NCI-H345 treated with DMSO at 0.1 percent for 48 hours (cell line): ENCODE data around the gene CSMD2.

Experiments used
- DNase-seq: peaks from one replicate; lab custom pipeline; 2025; ENCODE audit not compliant: unreplicated experiment; lab: John Stamatoyannopoulos, UW

CSMD2 gene

DNA sequence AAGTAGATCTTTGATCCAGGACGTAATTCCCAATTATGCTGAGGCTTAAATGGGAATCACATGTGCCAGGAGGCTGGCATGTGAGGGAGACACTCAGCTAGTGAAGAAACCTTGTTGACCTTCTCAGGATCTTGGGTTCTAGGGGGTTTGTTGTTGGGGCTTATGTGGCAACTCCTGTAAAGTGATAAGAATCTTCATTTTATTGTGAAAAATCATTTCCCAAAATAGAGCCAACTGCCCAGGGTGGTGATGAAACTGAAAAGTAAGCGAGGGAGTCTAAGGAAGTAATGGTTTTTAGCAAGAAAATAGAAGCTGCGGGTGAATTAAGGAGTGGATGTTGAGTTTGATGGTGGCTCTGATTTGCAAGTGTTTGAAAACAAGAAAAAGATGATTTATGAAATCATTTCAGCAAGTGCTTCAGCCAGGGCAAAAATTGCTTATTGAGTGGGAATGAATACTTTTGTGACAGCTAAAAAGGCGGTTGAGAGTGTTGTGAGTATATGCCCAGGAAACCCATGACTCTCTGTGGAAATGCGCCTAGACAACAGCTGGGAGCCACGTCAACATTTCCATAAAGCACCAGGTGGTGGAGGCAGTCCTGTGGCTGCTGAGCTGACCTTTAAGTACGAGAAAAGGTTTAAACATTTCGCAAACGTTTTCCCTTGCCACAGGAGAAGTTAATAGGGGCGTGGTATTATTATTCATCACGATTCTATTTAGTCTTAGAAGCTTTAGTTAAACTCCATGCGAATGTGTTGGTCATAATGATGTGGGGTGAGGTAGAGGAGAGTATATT, 198.5 kb downstream of the CSMD2 start:
- DNase-seq: no peak

DNA sequence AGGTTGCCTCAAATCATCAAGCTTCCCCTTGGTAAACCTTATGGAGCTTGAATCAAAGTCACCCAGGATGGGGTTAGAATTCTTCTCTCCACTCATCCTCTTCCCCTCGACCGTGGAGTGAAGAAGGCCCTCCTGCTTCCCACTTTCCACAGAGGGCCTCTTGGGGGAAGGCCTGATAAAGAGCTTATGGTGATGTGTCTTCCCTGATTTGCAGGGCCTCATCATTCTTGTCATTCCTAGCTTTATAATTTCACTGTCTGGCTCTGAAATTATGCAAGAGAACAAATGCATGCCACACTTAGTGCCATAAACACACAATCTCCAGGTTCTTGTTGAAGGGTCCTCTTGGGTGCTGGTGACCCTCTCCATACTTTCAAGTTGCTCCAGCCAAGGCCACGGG, 199.9 kb downstream of the CSMD2 start:
- DNase-seq: no peak

DNA sequence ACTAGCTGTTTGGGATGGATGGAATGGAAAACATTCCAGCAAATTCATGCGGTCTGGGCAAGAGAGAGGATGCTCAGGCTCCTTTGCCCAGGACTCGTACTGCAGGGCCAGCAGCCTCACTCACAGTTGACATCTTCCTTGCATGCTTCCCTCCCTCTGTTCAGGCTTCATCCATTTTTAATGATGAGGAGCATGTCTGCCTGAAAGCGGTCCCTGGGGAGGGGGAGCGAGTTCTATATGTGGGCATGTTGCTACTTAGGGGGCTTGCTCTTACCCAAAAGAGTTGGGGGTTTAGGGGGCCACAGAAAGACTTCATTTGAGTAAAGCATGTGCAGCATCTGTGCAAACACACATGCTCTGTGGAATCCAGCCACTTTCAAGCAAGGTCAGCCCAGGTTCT, 203.0 kb downstream of the CSMD2 start:
- no peak for DNase-seq

DNA sequence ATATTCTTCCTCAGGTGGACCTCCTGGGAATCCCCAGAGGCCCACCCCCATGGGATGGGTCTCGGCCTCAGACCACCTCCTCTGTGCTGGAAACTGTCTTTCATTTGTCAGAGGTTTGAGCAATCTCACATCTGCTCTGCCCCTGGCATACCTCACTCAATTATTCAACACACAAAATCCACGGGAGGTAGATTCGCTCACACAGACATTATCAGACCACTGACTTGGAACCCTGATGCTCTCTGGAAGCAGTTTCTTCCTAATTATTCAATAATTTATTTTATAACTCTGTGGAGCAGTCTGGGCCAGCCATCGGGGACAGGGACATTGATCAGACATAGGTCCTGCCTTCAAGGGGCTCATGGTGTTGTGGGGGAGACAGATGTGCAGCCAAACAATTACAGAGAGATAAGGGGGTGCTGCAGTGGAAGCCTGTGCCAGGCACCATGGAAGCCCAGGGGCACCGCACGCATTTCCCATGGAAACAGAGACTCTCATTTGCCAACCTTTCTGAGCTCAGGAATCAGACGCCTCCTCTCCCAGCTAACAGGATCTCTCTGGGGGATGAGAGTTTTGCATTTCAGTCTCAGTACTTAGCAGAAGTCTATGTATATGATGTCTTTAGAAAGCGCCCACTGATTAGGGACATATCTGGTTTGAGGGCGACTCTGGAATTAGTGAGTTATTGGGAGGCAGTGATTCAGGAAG, 204.7 kb downstream of the CSMD2 start:
- no peak for DNase-seq

DNA sequence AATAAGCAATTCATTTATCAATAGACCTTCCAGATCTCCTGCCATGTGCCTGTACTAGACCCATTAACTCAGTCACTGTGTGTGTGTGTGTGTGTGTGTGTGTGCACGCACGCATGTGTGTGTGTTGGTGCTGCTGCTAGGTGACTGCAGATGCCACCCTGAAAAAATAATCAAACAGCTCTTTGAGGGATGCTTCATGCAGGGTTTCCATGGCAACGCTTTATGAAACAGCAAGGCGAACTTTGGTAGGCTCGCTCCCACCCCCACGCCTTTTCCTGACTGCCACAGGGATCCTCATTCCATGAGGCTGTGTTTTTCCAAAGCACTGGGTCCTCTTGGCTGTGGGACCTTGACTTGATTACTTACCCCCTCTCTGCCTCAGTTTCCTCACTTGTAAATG, 207.2 kb downstream of the CSMD2 start:
- DNase-seq: no peak

DNA sequence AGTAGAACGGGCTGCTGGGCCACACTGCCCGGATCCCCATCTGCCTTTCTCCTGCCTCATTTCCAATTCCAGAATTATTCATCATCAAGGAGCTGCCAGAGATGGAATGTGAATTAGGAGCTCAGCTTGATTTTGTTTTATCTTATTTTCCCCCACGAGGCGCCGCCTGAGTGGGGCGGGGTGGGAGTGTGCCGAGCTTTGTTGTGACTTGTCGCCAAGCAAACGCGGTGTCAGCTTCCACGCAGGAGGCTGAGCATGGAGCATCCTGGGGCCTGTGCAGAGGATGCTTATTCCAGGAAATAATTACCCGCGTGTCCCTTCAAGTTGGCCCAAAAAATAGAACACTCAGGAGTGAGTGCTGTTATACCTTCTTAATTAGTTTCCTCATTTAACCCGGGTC, 209.9 kb downstream of the CSMD2 start:
- no peak for DNase-seq

DNA sequence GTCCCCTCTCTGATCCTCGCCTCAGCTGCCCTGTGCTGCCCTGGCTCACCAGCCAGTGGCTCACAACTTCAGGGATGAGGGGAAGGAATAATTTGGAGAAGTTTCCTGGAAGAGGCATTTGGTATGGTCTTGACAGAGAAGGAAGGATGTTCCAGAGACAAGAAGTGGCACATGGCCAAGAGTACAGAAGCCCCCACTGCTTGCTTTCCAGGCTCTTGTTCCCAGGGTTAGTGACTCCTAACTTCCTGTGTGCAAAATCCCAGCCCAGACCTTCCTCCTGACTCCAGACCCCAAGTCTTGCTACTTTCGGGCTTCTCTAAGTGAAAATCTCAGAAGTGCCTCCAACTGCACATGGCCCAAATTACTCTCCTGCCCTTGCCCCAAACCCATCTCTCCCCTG, 215.5 kb downstream of the CSMD2 start:
- DNase-seq: no peak

DNA sequence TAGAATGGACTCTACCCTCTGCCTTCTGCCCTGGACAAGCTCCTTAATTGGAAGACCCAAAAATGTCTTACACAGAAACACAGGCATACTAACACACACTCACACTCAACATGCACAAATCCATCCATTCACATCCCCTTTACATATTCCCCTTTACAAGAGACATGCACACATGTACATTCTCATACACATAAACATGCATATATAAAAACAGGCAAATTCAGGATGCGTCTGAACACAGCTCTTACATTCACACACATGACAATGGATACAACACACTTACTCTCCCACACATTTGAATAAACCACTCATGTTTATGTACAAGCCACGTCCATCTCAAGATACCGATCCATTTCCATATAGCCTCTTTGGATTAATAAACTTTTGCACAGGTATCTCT, 216.7 kb downstream of the CSMD2 start:
- no peak for DNase-seq

DNA sequence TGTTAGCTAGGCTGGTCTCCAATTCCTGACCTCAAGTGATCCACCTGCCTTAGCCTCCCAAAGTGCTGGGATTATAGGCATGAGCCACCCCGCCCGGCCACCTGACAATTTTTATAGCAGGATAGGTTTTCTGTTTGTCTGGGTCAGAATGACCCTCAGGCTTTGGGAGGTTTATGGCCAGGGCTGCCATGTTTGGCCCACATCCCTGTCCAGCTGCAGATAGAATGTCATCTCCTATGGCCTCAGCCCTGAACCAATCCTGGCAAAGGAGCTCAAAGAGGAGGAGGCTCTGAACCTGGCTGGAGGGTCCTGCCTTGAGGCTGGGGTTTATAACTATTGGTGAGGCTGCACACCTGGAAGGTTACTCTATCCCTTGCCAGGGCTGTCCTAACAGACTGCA, 218.2 kb downstream of the CSMD2 start:
- no peak for DNase-seq

DNA sequence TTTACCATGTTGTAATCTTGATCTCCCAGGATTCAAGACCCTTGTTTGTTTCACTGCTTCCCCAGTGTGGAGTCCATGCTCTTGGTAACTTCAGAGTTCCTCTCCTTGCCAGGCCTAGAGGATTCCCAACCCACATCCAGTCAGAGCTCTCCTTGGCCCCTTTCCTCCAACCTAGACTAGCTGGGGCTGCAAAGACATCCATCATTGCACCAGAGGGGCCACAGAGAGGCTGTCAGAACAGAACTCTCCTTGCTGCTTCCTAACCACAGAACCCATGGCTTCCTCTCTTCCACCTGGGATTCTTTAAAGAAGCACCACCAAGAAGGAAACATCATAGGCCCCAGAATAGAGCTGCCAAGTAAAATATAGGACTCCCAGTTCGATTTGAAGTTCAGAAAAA, 220.2 kb downstream of the CSMD2 start:
- DNase-seq: no peak

DNA sequence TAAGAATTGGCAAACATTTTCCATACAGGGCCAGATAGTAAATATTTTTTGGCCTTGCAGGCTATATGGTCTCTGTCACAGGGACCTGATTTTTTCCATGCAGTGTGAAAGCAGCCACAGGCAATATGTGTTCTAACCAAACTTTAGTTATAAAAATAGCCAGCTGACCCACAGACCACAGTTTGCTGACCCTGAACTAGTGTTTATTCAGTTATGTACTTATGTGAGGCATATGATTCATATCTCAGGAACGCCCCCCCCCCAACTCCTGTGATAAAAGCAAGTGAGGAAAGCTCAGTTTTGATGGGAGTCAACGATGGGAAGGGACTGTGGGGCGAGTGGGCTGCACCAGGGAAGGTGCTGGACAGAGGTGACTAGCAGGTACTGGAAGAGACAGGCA, 221.1 kb downstream of the CSMD2 start:
- no peak for DNase-seq

DNA sequence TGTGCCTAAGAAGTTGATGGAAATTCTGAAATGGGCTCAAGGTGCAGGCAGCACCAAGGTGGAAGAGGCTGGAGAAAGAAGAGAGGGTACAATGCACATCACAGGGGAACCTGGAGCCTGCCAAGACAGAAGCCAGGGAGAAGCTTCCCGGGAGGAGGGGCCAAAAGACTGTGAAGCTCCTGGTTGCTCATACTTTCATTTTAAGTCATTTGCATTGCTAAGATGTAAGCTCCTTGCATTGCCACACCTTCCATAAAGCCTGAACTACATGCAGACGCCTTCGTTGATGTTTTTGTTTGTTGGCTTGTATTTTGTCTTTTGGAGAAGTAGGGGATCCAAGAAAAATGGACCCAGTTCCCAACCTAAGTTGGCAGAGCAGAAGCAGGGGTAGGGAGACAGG, 232.2 kb downstream of the CSMD2 start:
- DNase-seq: no peak

DNA sequence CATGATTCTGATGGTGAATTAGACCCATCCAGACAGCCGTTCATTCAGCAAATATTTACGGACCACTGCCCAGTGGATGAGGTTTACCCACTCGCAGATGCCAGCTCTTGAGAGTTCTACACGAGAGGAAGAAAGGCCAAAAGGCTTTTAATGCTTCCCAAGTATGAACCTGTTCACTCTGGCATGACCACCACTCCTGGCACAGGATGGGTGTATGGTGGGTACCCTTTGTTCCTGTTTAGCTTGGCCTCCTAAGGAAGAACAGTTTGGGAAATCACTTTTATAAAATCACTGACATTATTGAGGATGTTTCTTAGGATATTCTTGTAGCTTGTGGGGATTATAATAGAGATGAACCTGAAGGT, 233.9 kb downstream of the CSMD2 start:
- no peak for DNase-seq

DNA sequence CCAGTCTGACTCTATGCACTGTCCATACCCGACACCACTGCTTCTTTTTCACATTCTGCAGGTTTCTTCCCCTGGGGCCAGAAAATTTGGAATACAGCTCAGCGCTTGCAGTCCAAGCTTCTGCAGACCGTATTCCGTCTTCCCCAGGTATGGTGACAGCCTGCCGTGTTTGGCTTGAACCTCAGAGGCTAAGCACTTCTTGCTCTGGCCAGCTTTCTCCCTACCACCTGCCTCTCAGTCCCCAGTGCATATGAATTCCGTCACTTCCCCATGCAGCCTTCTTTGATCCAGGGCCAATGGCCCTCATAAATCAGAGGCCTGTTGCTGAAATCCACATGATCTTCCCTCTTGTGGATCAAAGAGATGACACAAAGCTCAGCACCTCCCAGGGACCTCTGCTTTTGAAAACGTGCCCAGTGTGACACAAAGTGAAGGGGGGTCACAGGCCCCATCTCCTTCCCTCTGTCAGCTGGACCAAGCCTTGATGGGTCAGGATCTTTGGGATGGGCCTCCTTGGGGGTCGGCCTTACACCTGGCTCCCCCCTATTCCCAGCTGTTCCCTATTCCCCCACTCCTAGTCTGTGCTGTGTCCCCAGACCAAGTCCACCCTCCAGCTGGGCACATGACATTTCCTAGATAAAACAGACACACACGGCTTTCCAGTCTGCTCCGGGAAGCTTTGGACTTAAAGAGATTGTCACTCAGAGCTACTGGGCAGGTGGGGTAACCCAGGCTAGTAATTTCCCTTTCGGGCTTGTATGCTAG, 234.5 kb downstream of the CSMD2 start:
- DNase-seq: no peak

DNA sequence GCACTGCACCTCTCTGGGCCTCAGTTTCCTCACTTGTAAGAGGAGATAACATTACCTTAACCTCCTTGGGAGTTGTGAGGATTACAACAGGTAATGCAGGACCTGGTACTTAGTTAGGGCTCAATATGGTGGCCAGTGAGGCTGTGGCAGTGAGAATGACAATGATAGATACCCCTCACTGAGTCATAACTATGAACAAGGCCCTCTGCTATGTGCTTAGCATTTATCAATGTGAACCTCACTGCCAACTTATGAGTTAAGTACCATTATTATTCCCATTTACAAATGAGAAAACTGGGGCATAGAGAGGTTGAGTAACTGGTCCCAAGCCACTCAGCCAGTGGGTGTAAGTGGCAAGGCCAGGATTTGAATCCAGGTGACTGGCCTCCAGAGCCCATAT, 236.8 kb downstream of the CSMD2 start:
- no peak for DNase-seq

DNA sequence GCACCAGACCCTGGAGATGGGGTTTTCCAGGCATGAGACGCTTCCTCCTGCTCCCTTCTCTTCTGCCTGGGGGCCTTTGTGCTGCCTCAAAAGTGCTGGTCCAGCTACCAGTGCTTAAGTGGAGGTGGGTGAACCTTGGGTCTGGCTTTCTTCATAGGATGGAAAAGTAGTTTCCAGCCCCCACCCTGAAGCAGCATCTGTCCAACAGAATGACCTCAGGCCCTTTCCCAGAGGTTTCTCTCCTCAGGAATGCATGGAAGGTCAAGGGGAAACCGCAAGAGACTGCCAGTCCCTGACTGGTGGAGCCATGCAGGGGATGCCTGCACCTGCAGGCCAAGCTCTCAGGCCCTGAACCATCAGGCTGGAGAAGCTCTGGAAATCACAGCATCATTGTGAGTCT, 237.3 kb downstream of the CSMD2 start:
- DNase-seq: no peak

DNA sequence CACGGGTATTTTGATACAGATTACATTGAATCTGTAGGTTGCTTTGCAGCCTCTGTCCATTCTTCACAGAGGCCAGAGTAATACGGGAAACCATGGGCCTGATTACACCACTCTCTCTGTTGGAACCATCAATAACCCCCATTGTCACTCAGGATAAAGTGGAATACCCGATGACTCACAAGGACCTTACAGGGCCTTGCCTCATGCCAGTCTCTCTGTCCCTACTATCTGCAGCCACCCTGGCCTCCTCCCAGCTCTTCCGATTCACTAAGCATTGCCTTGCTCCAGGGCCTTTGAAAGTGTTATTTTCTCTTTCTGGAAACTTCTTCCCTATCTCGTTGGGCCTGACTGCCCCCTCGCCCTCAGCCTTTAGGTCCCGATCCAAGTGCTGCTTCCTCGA, 239.4 kb downstream of the CSMD2 start:
- no peak for DNase-seq

DNA sequence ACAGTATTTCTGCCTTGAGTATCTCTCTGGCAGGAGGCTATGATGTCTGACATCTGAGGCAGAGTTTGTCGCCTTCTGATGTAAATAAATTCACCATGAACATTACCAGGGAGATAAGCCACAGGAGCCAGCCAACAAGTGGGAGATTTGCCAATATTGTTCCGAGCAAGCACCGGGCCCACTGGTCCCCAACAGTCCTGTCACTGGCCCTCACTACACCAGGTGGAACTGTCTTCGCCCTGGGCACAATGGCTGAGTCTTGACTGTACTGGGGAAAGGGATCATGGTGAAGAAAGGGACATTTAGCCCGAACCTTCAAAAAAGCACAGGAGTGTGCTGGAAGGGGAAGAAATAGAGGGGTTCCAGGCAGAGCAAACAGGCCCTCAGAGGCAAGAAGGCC, 243.7 kb downstream of the CSMD2 start:
- DNase-seq: no peak

DNA sequence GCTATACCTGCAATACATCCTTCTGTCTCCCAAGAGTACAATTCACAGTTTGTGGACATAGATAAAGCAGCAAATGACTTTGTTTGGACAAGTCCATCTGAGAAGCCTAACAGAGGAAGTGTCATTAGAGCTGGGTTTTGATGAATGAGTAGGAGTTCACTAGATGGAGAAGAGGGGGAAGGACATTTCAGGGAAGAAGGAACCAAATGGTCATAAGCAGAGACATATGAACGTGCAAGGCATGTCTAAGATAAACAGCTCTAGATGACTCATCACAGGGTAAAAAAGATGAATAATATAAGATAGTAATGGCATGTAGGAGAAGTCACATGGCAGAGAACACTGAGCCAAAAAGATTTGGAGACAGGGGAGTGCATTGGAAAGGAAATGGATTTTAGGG, 246.7 kb downstream of the CSMD2 start:
- DNase-seq: no peak

DNA sequence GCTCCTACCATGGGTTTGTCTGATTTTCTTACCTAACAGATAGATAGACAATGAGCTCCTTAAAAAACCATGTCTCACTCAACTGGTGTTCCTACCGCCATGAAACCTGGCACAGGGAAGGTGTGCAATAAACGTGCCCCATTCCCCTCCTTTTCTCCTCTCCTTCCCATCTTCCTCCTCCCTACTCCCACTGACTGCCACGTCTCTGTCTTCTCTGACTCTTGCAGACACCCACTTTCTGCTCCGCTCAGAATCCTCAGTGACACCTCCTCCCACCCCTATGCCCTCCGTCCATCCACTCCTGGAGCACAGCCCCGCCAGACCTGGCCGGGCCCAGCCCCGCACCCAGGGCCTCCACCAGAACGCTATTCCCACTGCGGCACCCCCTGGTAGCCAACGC, 248.2 kb downstream of the CSMD2 start:
- no peak for DNase-seq

DNA sequence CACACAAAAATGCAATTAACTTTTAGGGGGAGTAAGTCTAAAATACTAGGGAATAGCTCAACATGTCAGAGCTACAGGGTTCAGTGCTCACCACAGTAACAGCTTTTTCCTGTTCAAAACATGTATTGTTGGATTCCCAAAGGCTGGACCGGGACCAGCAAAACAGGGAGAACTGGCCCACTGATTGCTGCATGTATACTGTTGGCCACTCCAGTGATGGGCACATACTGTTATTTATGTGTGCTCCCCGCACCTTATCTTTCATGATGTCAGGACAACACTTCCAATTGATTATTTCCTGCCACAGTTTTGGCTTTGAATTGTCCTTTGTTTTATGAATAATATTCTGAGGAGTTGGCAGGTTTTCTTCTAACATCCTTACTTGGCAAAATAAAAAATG, 250.5 kb downstream of the CSMD2 start:
- no peak for DNase-seq

DNA sequence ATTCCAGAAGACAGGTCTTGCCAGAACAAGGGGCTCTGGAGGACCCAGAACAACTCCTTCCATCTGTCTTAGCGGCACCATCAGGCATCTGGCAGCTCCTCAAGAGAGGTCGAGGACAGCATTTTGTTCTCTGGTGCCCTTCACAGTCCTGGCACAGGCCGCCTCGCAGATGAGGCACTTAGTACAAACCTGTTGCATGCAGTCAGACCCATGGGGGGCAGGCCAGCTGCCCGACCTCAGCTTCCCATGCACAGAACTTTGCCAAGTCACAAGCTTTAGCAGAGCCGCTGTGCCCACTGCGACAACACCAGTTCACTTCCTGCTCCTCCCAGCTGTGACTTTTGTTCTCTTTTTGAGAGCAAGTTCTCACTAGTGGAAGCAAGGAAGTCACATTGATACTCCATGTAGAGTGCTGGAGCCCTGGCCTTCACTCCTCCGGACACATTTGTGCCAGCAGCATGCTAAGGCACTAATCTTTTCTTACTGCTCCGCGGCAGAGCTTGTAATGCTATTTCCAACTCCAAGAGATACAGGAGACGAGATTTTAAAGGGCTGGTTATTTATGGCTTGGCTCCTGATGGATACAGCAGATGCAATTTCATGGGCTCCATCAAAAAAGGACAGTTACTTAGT, 256.6 kb downstream of the CSMD2 start:
- no peak for DNase-seq
